Mononuclear cell (primary cell): Measurements from ENCODE around the gene GALNT16. TPM values are rescaled to one million over a fixed set of nuclear protein-coding genes. Genes with fewer than 3 reads are reported as not detected.

ENCODE experiments used
- H3K27me3 ChIP-seq: 2 replicates; pipeline ENCODE4 v1.6.0; 2011; ENCODE audit warnings: low read length, control low read depth; ENCODE audit not compliant: insufficient read depth
- H3K4me1 ChIP-seq: 2 replicates; pipeline ENCODE4 v1.5.1; 2011; ENCODE audit warnings: mild to moderate bottlenecking, low read length, control low read depth; ENCODE audit not compliant: insufficient read depth
- H3K4me3 ChIP-seq: 2 replicates; pipeline ENCODE4 v1.5.1; 2011; ENCODE audit warnings: mild to moderate bottlenecking, low read length, moderate library complexity
- H3K9me3 ChIP-seq: 2 replicates; pipeline ENCODE4 v1.5.1; 2011; ENCODE audit warnings: low read depth, mild to moderate bottlenecking, control low read depth, low read length
- total RNA-seq: library from RNA; depleted of rRNA; stranded (reverse); fragments of >200 nt; gene quantifications from one replicate; pipeline ENCODE4 v1.2.3, GENCODE V29; 2012

GALNT16 gene
- total RNA-seq, 1 donor, result not detected

GRCh38 chr14:69345402-69345801, 85.4 kb downstream of the GALNT16 start:
- no peaks in the 10 kb centered on the region for H3K9me3 ChIP-seq
- no peaks in the 10 kb centered on the region for H3K4me1 ChIP-seq
- no peaks in the 10 kb centered on the region for H3K27me3 ChIP-seq
- H3K4me3 ChIP-seq, result no peak overlapping the region

- Histone ChIP-seq H3K27me3 (no peaks in the 10 kb centered on the region), H3K9me3 (no peaks in the 10 kb centered on the region), H3K4me1 (peaks cover 10% of the 10 kb centered on the region), H3K4me3 (no peak overlapping the region)
These were observed 86.8 kb downstream of the GALNT16 start for GRCh38 chr14:69346710-69347109.

GRCh38 chr14:69349091-69349777, 89.3 kb downstream of the GALNT16 start:
- Histone ChIP-seq H3K4me3 (no peak overlapping the region), H3K4me1 (peaks cover 14% of the 10 kb centered on the region), H3K9me3 (no peaks in the 10 kb centered on the region), H3K27me3 (no peaks in the 10 kb centered on the region)

GRCh38 chr14:69350892-69351291, 90.9 kb downstream of the GALNT16 start:
- Histone ChIP-seq H3K27me3 (no peaks in the 10 kb centered on the region), H3K9me3 (no peaks in the 10 kb centered on the region), H3K4me1 (peaks cover 25% of the 10 kb centered on the region), H3K4me3 (no peak overlapping the region)

GRCh38 chr14:69351385-69351784, 91.4 kb downstream of the GALNT16 start:
- Histone ChIP-seq H3K4me1 (peaks cover 25% of the 10 kb centered on the region), H3K9me3 (no peaks in the 10 kb centered on the region), H3K27me3 (no peaks in the 10 kb centered on the region), H3K4me3 (no peak overlapping the region)

- Histone ChIP-seq H3K4me1 (peaks cover 25% of the 10 kb centered on the region), H3K4me3 (no peak overlapping the region), H3K27me3 (no peaks in the 10 kb centered on the region), H3K9me3 (no peaks in the 10 kb centered on the region)
These were observed 92.0 kb downstream of the GALNT16 start for GRCh38 chr14:69351911-69352310.

- Histone ChIP-seq H3K4me1 (peaks cover 25% of the 10 kb centered on the region), H3K9me3 (no peaks in the 10 kb centered on the region), H3K27me3 (no peaks in the 10 kb centered on the region), H3K4me3 (no peak overlapping the region)
These were observed 93.2 kb downstream of the GALNT16 start for GRCh38 chr14:69353168-69353567.

GRCh38 chr14:69354383-69355153, 94.6 kb downstream of the GALNT16 start:
- Histone ChIP-seq H3K9me3 (no peaks in the 10 kb centered on the region), H3K4me1 (peaks cover 25% of the 10 kb centered on the region), H3K4me3 (no peak overlapping the region), H3K27me3 (no peaks in the 10 kb centered on the region)

- Histone ChIP-seq H3K4me3 (no peak overlapping the region), H3K4me1 (peaks cover 25% of the 10 kb centered on the region), H3K27me3 (no peaks in the 10 kb centered on the region), H3K9me3 (no peaks in the 10 kb centered on the region)
These were observed 95.2 kb downstream of the GALNT16 start for GRCh38 chr14:69355154-69355597.

- H3K4me3 ChIP-seq, result no peak overlapping the region
- H3K27me3 ChIP-seq, result no peaks in the 10 kb centered on the region
- no peaks in the 10 kb centered on the region for H3K9me3 ChIP-seq
- peaks cover 25% of the 10 kb centered on the region for H3K4me1 ChIP-seq
These were observed 95.8 kb downstream of the GALNT16 start for GRCh38 chr14:69355607-69356281.

GRCh38 chr14:69356903-69357543, 97.1 kb downstream of the GALNT16 start:
- Histone ChIP-seq H3K4me3 (no peak overlapping the region), H3K4me1 (peaks cover 15% of the 10 kb centered on the region), H3K9me3 (no peaks in the 10 kb centered on the region)

GRCh38 chr14:69357544-69358200, 97.7 kb downstream of the GALNT16 start:
- H3K9me3 ChIP-seq, result no peaks in the 10 kb centered on the region
- H3K27me3 ChIP-seq, result no peaks in the 10 kb centered on the region
- H3K4me3 ChIP-seq, result no peak overlapping the region
- H3K4me1 ChIP-seq, result peaks cover 15% of the 10 kb centered on the region

More at GRCh38 chr14:69356903-69357543, 97.1 kb downstream of the GALNT16 start:
- H3K27me3 ChIP-seq, result no peaks in the 10 kb centered on the region

- H3K4me3 ChIP-seq, result no peak overlapping the region
- no peaks in the 10 kb centered on the region for H3K9me3 ChIP-seq
- no peaks in the 10 kb centered on the region for H3K27me3 ChIP-seq
- H3K4me1 ChIP-seq, result peaks cover 15% of the 10 kb centered on the region
These were observed 98.4 kb downstream of the GALNT16 start for GRCh38 chr14:69358233-69358963.

- peaks cover 14% of the 10 kb centered on the region for H3K4me1 ChIP-seq
- H3K4me3 ChIP-seq, result no peak overlapping the region
- H3K27me3 ChIP-seq, result no peaks in the 10 kb centered on the region
- H3K9me3 ChIP-seq, result no peaks in the 10 kb centered on the region
These were observed 99.0 kb downstream of the GALNT16 start for GRCh38 chr14:69358966-69359365.
